Measurements from ENCODE around the gene DRAXIN.

Gene DRAXIN

DNA sequence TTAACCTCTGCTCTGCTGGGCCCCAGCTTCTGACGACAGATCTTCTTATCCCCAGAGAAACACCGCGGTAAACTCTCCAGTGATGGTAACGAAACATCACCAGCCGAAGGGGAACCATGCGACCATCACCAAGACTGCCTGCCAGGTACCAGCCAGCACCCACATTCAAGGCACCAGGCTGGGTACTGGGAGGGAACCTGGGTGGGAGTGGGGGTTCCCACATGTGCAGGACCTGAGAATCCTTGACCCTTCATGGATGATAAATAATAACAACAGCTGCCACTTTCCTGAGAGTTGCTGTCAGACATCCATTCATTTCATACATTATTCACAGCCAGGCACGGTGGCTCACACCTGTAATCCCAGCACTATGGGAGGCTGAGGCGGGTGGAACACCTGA lies 20.8 kb downstream of the DRAXIN start:
- DNase-seq = no peak

- DNase-seq = no peak
Measured at GRCh38 chr1:11713095-11713494, 21.6 kb downstream of the DRAXIN start.

- no peak for DNase-seq
Measured at GRCh38 chr1:11714831-11715575, 23.5 kb downstream of the DRAXIN start.

DNA sequence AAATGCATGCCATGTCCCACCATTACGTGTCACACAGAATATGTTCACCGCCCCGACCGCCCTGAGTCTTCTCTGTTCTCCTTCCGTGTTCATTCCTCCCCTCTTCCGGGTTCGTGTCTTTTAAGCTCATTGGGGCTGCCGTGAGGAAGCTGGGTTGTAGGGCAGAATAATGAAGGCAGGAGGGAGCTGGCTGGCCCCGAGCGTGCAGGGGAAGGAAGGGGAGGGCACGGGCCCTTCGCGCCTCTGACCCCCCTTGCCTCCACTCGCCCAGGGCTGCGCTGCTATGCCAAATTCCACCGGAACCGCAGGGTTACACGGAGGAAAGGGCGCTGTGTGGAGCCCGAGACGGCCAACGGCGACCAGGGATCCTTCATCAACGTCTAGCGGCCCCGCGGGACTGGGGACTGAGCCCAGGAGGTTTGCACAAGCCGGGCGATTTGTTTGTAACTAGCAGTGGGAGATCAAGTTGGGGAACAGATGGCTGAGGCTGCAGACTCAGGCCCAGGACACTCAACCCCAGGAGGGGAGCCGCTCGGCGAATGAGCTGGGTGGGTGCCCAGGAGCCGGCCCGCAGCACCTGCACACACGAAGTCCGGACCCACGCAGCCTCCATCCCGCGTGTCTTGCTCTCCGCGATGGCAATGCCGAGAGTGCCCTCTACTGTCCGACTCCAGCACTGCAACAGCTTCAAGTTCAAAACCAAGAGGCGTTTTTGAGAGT lies 28.0 kb downstream of the DRAXIN start:
- DNase-seq = peak; percentile 49

GRCh38 chr1:11720033-11720376 lies 28.5 kb downstream of the DRAXIN start:
- DNase-seq = no peak

DNA sequence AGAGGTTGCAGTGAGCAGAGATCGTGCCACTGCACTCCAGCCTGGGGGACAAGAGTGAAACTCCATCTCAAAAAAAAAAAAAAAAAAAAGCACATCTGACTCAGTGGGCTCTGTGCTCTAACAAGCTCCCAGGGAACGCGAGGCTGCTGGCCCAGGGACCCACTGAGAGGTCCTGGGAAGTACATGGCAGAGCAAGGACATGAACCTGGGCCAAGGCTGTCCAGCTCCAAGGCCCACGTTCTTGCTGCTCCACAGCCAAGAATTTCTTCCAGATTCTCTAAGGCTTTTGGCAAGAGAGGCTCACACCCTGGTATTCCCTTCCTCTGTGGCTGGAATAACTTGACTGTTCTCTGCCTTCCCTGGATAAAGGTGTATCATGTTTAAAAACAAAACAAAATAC lies 29.0 kb downstream of the DRAXIN start:
- DNase-seq = no peak

GRCh38 chr1:11721311-11721710 lies 29.8 kb downstream of the DRAXIN start:
- no peak for DNase-seq

GRCh38 chr1:11722538-11722937 lies 31.0 kb downstream of the DRAXIN start:
- no peak for DNase-seq

- DNase-seq = no peak
Measured at GRCh38 chr1:11725616-11726015, 34.1 kb downstream of the DRAXIN start.

- DNase-seq = no peak
Measured at GRCh38 chr1:11727119-11727518, 35.6 kb downstream of the DRAXIN start.

- DNase-seq = peak; percentile 36
Measured at GRCh38 chr1:11728126-11728806, 36.8 kb downstream of the DRAXIN start.

DNA sequence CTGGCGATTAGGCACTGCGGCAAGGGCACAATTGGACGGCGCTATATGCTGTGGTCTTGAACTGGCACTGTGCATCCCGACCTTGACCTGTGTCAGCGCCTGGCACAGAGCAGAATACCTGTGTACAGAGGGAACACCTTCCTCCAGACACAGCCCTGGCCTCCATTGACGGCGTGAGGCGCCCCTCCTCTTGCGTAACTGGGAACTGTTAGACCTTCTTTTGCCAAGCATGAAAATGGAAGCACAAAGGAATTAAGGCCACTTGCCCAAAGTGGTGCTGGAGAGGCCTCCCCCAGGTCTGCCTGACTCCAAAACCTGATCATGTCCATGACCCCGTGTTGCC lies 37.6 kb downstream of the DRAXIN start:
- no peak for DNase-seq

GRCh38 chr1:11729498-11730428 lies 38.3 kb downstream of the DRAXIN start:
- DNase-seq = peak; percentile 96

DNA sequence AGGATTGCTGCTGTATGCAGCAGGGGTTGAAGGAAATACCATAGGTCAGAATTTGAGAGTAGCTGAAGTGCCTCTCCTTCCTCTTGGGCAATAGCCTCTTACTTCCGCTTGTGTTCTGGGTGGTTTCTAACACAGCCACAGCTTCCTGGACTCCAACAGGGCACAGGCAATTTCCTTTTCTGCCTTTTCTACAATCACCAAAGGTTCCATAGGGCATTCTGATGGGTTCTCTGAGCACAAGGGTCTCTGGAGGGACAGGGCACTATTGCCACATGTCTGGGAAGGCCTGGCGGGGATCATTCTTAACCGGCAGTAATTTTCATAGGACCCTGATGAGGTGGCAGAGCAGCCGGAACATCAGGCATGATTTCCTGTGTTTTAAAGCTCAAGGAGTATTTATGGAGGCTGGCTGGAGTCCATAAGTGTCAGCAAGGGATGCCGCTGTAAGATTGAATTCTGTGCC lies 39.0 kb downstream of the DRAXIN start:
- DNase-seq = no peak

GRCh38 chr1:11731691-11732283 lies 40.3 kb downstream of the DRAXIN start:
- DNase-seq = peak; percentile 15

DNA sequence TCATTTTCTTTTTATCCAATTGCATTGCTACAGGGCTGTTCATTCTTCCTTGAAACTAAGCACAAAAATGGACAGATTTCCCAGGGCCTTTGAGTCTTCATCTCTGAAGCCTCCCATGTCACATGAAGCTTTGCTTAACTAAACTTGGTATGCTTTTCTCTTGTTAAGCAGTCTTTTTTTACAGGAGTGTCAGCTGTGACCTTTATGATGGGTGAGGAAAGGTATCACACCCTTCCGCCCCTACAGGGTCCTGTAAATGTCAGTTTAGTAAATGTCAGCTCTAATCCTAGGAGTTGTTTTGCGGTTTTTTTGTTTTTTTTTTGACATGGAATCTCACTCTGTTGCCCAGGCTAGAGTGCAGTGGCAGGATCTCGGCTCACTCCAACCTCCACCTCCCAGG lies 41.8 kb downstream of the DRAXIN start:
- DNase-seq = no peak

- no peak for DNase-seq
Measured at GRCh38 chr1:11735531-11735853, 44.0 kb downstream of the DRAXIN start.

DNA sequence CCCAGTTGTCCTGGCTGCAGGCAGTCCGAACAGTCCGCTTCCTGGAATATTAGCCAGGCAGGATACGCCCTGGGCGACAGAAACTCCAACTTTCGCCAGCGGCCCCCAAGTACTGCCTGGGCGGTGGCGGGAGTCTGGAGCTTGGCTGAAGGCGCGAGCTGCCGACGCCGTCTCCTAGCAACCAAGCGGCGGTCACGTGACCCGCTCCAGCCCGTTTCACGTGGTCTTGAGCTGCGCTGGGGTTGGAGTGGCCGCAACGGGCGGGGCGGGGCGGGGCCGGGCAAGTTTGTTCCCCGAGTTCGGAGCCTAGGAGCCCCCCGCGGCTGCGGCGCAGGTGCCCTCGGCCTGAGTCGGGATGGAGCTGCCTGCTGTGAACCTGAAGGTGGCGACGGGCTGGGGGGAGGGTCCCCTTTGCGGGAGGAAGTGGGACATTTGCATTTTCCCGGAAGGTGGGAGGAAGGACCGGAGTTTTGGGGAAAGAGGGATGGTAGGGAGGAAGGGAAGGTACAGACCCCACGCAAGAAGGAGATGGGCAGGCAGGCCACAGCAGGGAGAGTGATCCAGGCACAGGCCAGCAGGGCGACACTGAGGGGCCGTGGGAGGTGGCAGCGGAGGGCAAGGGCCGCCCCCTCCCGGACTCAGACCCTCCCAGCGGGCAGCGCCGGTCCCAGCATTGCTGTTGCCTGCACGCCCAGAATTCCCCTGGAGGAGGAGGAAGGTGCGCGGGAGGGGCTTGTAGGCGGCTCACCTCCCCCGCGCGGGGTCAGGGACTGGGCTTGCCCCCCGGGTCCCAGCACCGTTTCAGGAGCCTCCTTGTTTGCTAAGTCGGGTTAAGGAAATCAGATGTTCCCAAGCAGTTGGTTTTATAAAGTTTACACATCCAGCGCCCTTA lies 44.6 kb downstream of the DRAXIN start, which contains the start of gene AGTRAP:
Gene AGTRAP, plus strand, starts transcription at position 283 of the 892 bp plus-strand sequence. Its CDS starts 73 bp downstream, at position 356.
- peak; percentile 64 for DNase-seq

GRCh38 chr1:11736746-11737639 lies 45.5 kb downstream of the DRAXIN start:
- peak; percentile 63 for DNase-seq

DNA sequence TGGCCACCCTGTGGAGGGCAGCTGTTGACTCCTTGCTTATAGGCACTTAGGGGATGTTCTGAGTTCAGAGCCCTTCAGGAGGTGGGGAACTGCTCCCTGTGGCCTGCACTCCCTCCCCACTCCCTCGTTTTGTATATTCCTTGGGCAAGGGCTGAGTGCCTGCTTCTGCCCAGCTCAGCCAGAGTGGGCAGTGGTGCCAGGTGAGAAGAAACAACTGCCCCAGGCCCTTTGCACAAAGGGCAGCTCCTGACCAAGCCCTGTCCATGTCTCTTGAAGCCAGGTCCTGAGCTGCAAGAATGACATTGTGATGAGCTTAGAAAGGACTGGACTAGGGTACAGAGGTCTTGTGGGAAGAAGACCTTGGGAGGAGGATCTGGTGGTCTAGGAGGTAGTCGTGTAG lies 46.6 kb downstream of the DRAXIN start:
- no peak for DNase-seq

Data from kidney glomerular epithelial cell (primary cell).